K562 (cell line): ENCODE data around the gene MADCAM1. TPM values are rescaled to one million over a fixed set of nuclear protein-coding genes. Genes with fewer than 3 reads are reported as not detected.

Source experiments
- ADNP ChIP-seq: fragments of 200-800 bp; sonication (Bioruptor generic); IDR thresholded peaks from 2 replicates; pipeline ENCODE4 v1.6.1; 2016; ENCODE audit warnings: missing genetic modification characterization, missing compliant biosample characterization
- ATF6 ChIP-seq: sonication (generic); formaldehyde crosslinking; IDR thresholded peaks from 2 replicates; pipeline ENCODE4 v1.4.0; 2020; ENCODE audit warnings: mild to moderate bottlenecking, missing genetic modification reagents
- CCNT2 ChIP-seq: IDR thresholded peaks from 2 replicates; pipeline ENCODE4 v1.6.1; 2011; ENCODE audit warnings: borderline replicate concordance, low read depth, mild to moderate bottlenecking, moderate library complexity, mixed read lengths, low read length; ENCODE audit not compliant: insufficient read length; ENCODE audit errors: extremely low read depth
- CREB1 ChIP-seq, 2 experiments: sonication (generic) in 1 of 2; formaldehyde crosslinking in 1 of 2; IDR thresholded peaks; 2 replicates each; pipeline versions ENCODE4 v1.6.1 to v1.8.0; 2012 to 2022; ENCODE audit warnings: inconsistent platforms in 1 of 2, mild to moderate bottlenecking in 1 of 2, missing genetic modification reagents in 1 of 2, moderate library complexity in 1 of 2
- FOXA3 ChIP-seq, 2 experiments: fragments of 450-650 bp in 1 of 2; sonication (generic) in 1 of 2; formaldehyde crosslinking; IDR thresholded peaks in 1 of 2; conservative IDR thresholded peaks in 1 of 2; 2 replicates each; pipeline versions ENCODE4 v1.4.0 to v1.8.0; 2020 to 2022; ENCODE audit warnings: mild to moderate bottlenecking in 2 of 2, missing genetic modification reagents in 1 of 2
- HCFC1 ChIP-seq: IDR thresholded peaks from 2 replicates; pipeline ENCODE4 v1.6.1; 2012; ENCODE audit warnings: low read depth, low read length, improper control_type of control experiment
- HNRNPLL ChIP-seq: fragments of 200-400 bp; formaldehyde crosslinking; IDR thresholded peaks from 2 replicates; pipeline ENCODE4 v1.6.1; 2017; ENCODE audit warnings: low read length, low read depth, mild to moderate bottlenecking; ENCODE audit not compliant: poor library complexity, severe bottlenecking
- L3MBTL2 ChIP-seq: fragments of 450-650 bp; IDR thresholded peaks from 2 replicates; pipeline ENCODE4 v1.6.1; 2016; ENCODE audit warnings: mild to moderate bottlenecking, moderate library complexity
- LCOR ChIP-seq: sonication (generic); formaldehyde crosslinking; IDR thresholded peaks from 2 replicates; pipeline ENCODE4 v1.8.0; 2022; ENCODE audit warnings: mild to moderate bottlenecking, missing genetic modification reagents
- MLX ChIP-seq, 2 experiments: fragments of 450-650 bp in 1 of 2; sonication (generic) in 1 of 2; formaldehyde crosslinking; conservative IDR thresholded peaks; 2 replicates each; pipeline versions ENCODE4 v1.4.0 to v1.8.1; 2020 to 2022; ENCODE audit warnings: mild to moderate bottlenecking in 1 of 2, missing genetic modification reagents in 1 of 2
- POLR2H ChIP-seq: IDR thresholded peaks from 2 replicates; pipeline ENCODE4 v1.6.1; 2016; ENCODE audit warnings: missing genetic modification characterization, low read depth, mild to moderate bottlenecking, control low read depth, missing compliant biosample characterization, moderate library complexity
- PRDM10 ChIP-seq: fragments of 450-650 bp; IDR thresholded peaks from 2 replicates; pipeline ENCODE4 v1.6.1; 2018; ENCODE audit not compliant: partially characterized antibody
- SIX5 ChIP-seq, 2 experiments: IDR thresholded peaks; 2 replicates each; pipeline ENCODE4 v1.6.1; 2011; ENCODE audit warnings: low read length in 2 of 2, borderline replicate concordance in 1 of 2, low read depth in 1 of 2, mild to moderate bottlenecking in 1 of 2, moderate library complexity in 1 of 2; ENCODE audit not compliant: insufficient read depth in 1 of 2
- TARDBP ChIP-seq: fragments of 450-650 bp; IDR thresholded peaks from 2 replicates; pipeline ENCODE4 v1.6.1; 2016
- ZNF212 ChIP-seq: fragments of 450-650 bp; formaldehyde crosslinking; IDR thresholded peaks from 2 replicates; pipeline ENCODE4 v1.4.0; 2020; ENCODE audit warnings: mild to moderate bottlenecking
- polyA plus RNA-seq, 8 experiments: library from polyadenylated mRNA; depleted of rRNA in 4 of 8; stranded (reverse) in 5 of 8; unstranded in 3 of 8; fragments of >200 nt; fragmentation: Nextera tagmentation in 2 of 8; fragmentation: Illumina TruSeq in 1 of 8; extraction: Ambion mirVana in 2 of 8; extraction: Trizol in 1 of 8; gene quantifications; 2 replicates each; pipeline versions ENCODE4 v1.2.1 to v1.2.3, GENCODE V29; 2011 to 2014; ENCODE audit warnings: inconsistent platforms in 1 of 8, missing spikeins in 1 of 8
- total RNA-seq, 7 experiments: library from RNA; depleted of rRNA in 6 of 7; stranded (reverse); fragments of >200 nt in 6 of 7; fragmentation: Illumina TruSeq in 2 of 7; extraction: Trizol in 2 of 7; gene quantifications; 2 replicates each; pipeline versions ENCODE4 v1.2.1 to v1.2.3, GENCODE V29; 2011 to 2021; ENCODE audit warnings: low replicate concordance in 1 of 7
- TF ChIP-seq, protein P1 (sequence below): fragments of 450-650 bp; formaldehyde crosslinking; IDR thresholded peaks from 2 replicates; pipeline ENCODE4 v1.4.0; 2020; ENCODE audit warnings: mild to moderate bottlenecking
- TF ChIP-seq, protein P2 (sequence below): fragments of 250-450 bp; sonication (Bioruptor Pico); IDR thresholded peaks from 2 replicates; pipeline ENCODE4 v1.9.0; 2021; ENCODE audit warnings: mild to moderate bottlenecking

MADCAM1 gene
- total and polyA plus RNA-seq, 9 of the 15 experiments (the other 6 are each of a cell fraction or from before 2014, with no cell fraction given): 0.09 to 0.36 (median 0.09) TPM; not detected in 6

- TF ChIP-seq FOXA3 (CRISPR knock-in tag; conservative IDR thresholded peaks at IDR 0.05 in 1 of 2, IDR thresholded peaks at IDR 0.05 in 1 of 2) (0 out of 4 replicates have a peak, but pooled peaks of 1 of the 2 experiments have one; percentile 19), SIX5 (IDR thresholded peaks at IDR 0.05; ENCODE audit: borderline replicate concordance in 1 of 2, insufficient read depth in 1 of 2, low read depth in 1 of 2, low read length in 2 of 2) (peak; percentile 85 to 89), HCFC1 (peak; percentile 100), CREB1 (IDR thresholded peaks at IDR 0.05) (peak; percentile 68), CREB1 (CRISPR knock-in tag; IDR thresholded peaks at IDR 0.05) (peak; percentile 51), ATF6 (CRISPR knock-in tag) (no peak), CCNT2 (peak; percentile 88), L3MBTL2 (peak; percentile 68), HNRNPLL (peak; percentile 28), TARDBP (peak; percentile 63), LCOR (CRISPR knock-in tag) (peak; percentile 48; the same call in 1 of the 2 replicates), ADNP (tag) (0 out of 2 replicates have a peak, but pooled peaks have one; percentile 17), POLR2H (tag) (peak; percentile 60), MLX (CRISPR knock-in tag; conservative IDR thresholded peaks at IDR 0.05) (0 out of 4 replicates have a peak, but pooled peaks have one; percentile 9 to 53), PRDM10 (no peak), ZNF212 (CRISPR knock-in tag) (0 out of 2 replicates have a peak, but pooled peaks have one; percentile 67)
- TF ChIP-seq, protein P1, sequence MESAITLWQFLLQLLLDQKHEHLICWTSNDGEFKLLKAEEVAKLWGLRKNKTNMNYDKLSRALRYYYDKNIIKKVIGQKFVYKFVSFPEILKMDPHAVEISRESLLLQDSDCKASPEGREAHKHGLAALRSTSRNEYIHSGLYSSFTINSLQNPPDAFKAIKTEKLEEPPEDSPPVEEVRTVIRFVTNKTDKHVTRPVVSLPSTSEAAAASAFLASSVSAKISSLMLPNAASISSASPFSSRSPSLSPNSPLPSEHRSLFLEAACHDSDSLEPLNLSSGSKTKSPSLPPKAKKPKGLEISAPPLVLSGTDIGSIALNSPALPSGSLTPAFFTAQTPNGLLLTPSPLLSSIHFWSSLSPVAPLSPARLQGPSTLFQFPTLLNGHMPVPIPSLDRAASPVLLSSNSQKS (CRISPR knock-in tag): no peak
- TF ChIP-seq, protein P2, sequence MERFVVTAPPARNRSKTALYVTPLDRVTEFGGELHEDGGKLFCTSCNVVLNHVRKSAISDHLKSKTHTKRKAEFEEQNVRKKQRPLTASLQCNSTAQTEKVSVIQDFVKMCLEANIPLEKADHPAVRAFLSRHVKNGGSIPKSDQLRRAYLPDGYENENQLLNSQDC (CRISPR knock-in tag): no peak
Observed at GRCh38 chr19:488505-489417, 7.5 kb upstream of the MADCAM1 start (continued).
